HepG2 (cell line): ENCODE measurements around the gene HPS1. TPM values are rescaled to one million over a fixed set of nuclear protein-coding genes. Genes with fewer than 3 reads are reported as not detected.

Experiments
- ARID5B ChIP-seq: IDR thresholded peaks from 2 replicates; pipeline ENCODE4 v1.4.0; 2020; ENCODE audit warnings: mild to moderate bottlenecking, missing genetic modification reagents
- ETV6 ChIP-seq: sonication (generic); formaldehyde crosslinking; conservative IDR thresholded peaks from 2 replicates; pipeline ENCODE4 v1.4.0; 2020; ENCODE audit warnings: missing genetic modification reagents
- GATAD1 ChIP-seq: IDR thresholded peaks from 2 replicates; pipeline ENCODE4 v1.6.1; 2016; ENCODE audit warnings: missing genetic modification reagents, missing compliant biosample characterization
- HNF4G ChIP-seq, 2 experiments: sonication (generic) in 1 of 2; formaldehyde crosslinking in 1 of 2; IDR thresholded peaks; 2 replicates each; pipeline versions ENCODE4 v1.4.0 to v1.6.1; 2011 to 2020; ENCODE audit warnings: borderline replicate concordance in 2 of 2, low read depth in 2 of 2, mild to moderate bottlenecking in 2 of 2, low read length in 1 of 2, missing genetic modification reagents in 1 of 2, moderate library complexity in 1 of 2
- KDM5A ChIP-seq: fragments of 200-600 bp; sonication (generic); IDR thresholded peaks from 2 replicates; pipeline ENCODE4 v1.7.0; 2018; ENCODE audit warnings: antibody characterized with exemption, mild to moderate bottlenecking, low read length, borderline replicate concordance
- KLF16 ChIP-seq, 2 experiments: sonication (generic) in 1 of 2; formaldehyde crosslinking in 1 of 2; IDR thresholded peaks; 2 replicates each; pipeline versions ENCODE4 v1.6.1 to v1.8.0; 2016 to 2023; ENCODE audit warnings: missing genetic modification reagents in 2 of 2, missing compliant biosample characterization in 1 of 2
- PHB2 ChIP-seq: fragments of 450-650 bp; IDR thresholded peaks from 2 replicates; pipeline ENCODE4 v1.6.1; 2018; ENCODE audit not compliant: partially characterized antibody
- PHF20 ChIP-seq: sonication (generic); formaldehyde crosslinking; IDR thresholded peaks from 2 replicates; pipeline ENCODE4 v1.5.0; 2020; ENCODE audit warnings: mild to moderate bottlenecking, missing genetic modification reagents
- ZBTB4 ChIP-seq: sonication (generic); formaldehyde crosslinking; IDR thresholded peaks from 2 replicates; pipeline ENCODE4 v1.4.0; 2020; ENCODE audit warnings: missing genetic modification reagents, mild to moderate bottlenecking, borderline replicate concordance
- ZBTB43 ChIP-seq: sonication (generic); formaldehyde crosslinking; conservative IDR thresholded peaks from 2 replicates; pipeline ENCODE4 v1.4.0; 2020; ENCODE audit warnings: missing genetic modification reagents
- ZFAT ChIP-seq: sonication (generic); formaldehyde crosslinking; conservative IDR thresholded peaks from 2 replicates; pipeline ENCODE4 v1.8.1; 2023; ENCODE audit warnings: missing genetic modification reagents, inconsistent platforms
- ZFP37 ChIP-seq: sonication (generic); formaldehyde crosslinking; IDR thresholded peaks from 2 replicates; pipeline ENCODE4 v1.4.0; 2020; ENCODE audit warnings: missing genetic modification reagents, borderline replicate concordance
- ZNF10 ChIP-seq: sonication (generic); formaldehyde crosslinking; IDR thresholded peaks from 2 replicates; pipeline ENCODE4 v1.4.0; 2020; ENCODE audit warnings: mild to moderate bottlenecking, low read depth, missing genetic modification reagents, borderline replicate concordance
- ZNF12 ChIP-seq: sonication (generic); formaldehyde crosslinking; IDR thresholded peaks from 2 replicates; pipeline ENCODE4 v1.5.0; 2020; ENCODE audit warnings: missing genetic modification reagents
- ZNF510 ChIP-seq: sonication (generic); formaldehyde crosslinking; IDR thresholded peaks from 2 replicates; pipeline ENCODE4 v1.4.0; 2020; ENCODE audit warnings: low read depth, mild to moderate bottlenecking, missing genetic modification reagents
- ZZZ3 ChIP-seq: sonication (generic); formaldehyde crosslinking; IDR thresholded peaks from 2 replicates; pipeline ENCODE4 v1.4.0; 2020; ENCODE audit warnings: missing genetic modification reagents, mild to moderate bottlenecking, borderline replicate concordance
- polyA plus RNA-seq, 8 experiments: library from polyadenylated mRNA; depleted of rRNA in 3 of 8; stranded (reverse) in 7 of 8; unstranded in 1 of 8; fragments of >200 nt; fragmentation: Illumina TruSeq in 4 of 8; extraction: Trizol in 4 of 8; gene quantifications; 2 replicates each; pipeline versions ENCODE4 v1.2.1 to v1.2.3, GENCODE V29; 2011 to 2016; ENCODE audit warnings: low read depth in 4 of 8, missing spikeins in 1 of 8, mixed read lengths in 1 of 8; ENCODE audit not compliant: insufficient read depth in 1 of 8
- total RNA-seq, 5 experiments: library from RNA; depleted of rRNA; stranded (reverse); fragments of >200 nt; fragmentation: Illumina TruSeq; extraction: Trizol; gene quantifications; 2 replicates each; pipeline ENCODE4 v1.2.3, GENCODE V29; 2016; ENCODE audit warnings: low read depth in 1 of 5

HPS1 gene
- total and polyA plus RNA-seq, 2 of the 13 experiments (the other 11 are each of a cell fraction or from before 2014, with no cell fraction given): 24.6 to 25.8 TPM

- TF ChIP-seq HNF4G (IDR thresholded peaks at IDR 0.05; ENCODE audit: borderline replicate concordance, low read depth, low read length): no peak
- no peak for TF ChIP-seq HNF4G (CRISPR knock-in tag; IDR thresholded peaks at IDR 0.05; ENCODE audit: borderline replicate concordance, low read depth)
- peak; percentile 48; the same call in 1 of the 2 replicates for TF ChIP-seq KDM5A
- peak in 1 of 2 experiments; percentile 30; a peak in 1 of 4 replicates for TF ChIP-seq KLF16 (CRISPR knock-in tag; IDR thresholded peaks at IDR 0.05)
- no peak for TF ChIP-seq ZFP37
- peak; percentile 62 for TF ChIP-seq GATAD1 (CRISPR knock-in tag)
- no peak for TF ChIP-seq ZFAT (CRISPR knock-in tag)
- peak; percentile 43 for TF ChIP-seq ARID5B (CRISPR knock-in tag)
- TF ChIP-seq ZNF10 (CRISPR knock-in tag): no peak
- no peak for TF ChIP-seq ZNF12
- TF ChIP-seq PHF20 (CRISPR knock-in tag): peak; percentile 91
- no peak for TF ChIP-seq ZZZ3
- TF ChIP-seq ZBTB4: no peak
- TF ChIP-seq ETV6 (CRISPR knock-in tag): no peak
- 0 out of 2 replicates have a peak, but pooled peaks have one; percentile 39 for TF ChIP-seq ZBTB43
- no peak for TF ChIP-seq ZNF510 (CRISPR knock-in tag)
- TF ChIP-seq PHB2: no peak
Observed at GRCh38 chr10:98446661-98447221, at the start of gene HPS1 (continued).
